HG03280 (cell line): ENCODE results near the gene AKNA.

Experiments
- ATAC-seq: cut with Tn5 transposase; IDR thresholded peaks from one replicate; pipeline ENCODE4 v1.9.1; 2021; ENCODE audit warnings: mild to moderate bottlenecking, moderate library complexity; ENCODE audit not compliant: unreplicated experiment

AKNA gene

GRCh38 chr9:114416290-114416689, 28.5 kb upstream of the AKNA start:
- ATAC-seq = no peak

GRCh38 chr9:114414346-114414745, 26.6 kb upstream of the AKNA start:
- no peak for ATAC-seq

- no peak for ATAC-seq
Observed at GRCh38 chr9:114413861-114414301, 26.1 kb upstream of the AKNA start.

GRCh38 chr9:114412048-114412683, 24.4 kb upstream of the AKNA start:
- no peak for ATAC-seq

GRCh38 chr9:114411452-114411851, 23.7 kb upstream of the AKNA start:
- ATAC-seq = no peak

GRCh38 chr9:114410910-114411309, 23.1 kb upstream of the AKNA start:
- no peak for ATAC-seq

- no peak for ATAC-seq
Observed at GRCh38 chr9:114409842-114410241, 22.1 kb upstream of the AKNA start.

GRCh38 chr9:114409103-114409780, 21.5 kb upstream of the AKNA start:
- no peak for ATAC-seq

- ATAC-seq = no peak
Observed at GRCh38 chr9:114408645-114409044, 20.9 kb upstream of the AKNA start.

GRCh38 chr9:114407889-114408288, 20.1 kb upstream of the AKNA start:
- no peak for ATAC-seq

- ATAC-seq = no peak
Observed at GRCh38 chr9:114406441-114406840, 18.7 kb upstream of the AKNA start.

- ATAC-seq = peak; percentile 88
Observed at GRCh38 chr9:114405294-114406034, 17.7 kb upstream of the AKNA start.

- ATAC-seq = no peak
Observed at GRCh38 chr9:114404531-114404930, 16.7 kb upstream of the AKNA start.

GRCh38 chr9:114403153-114403756, 15.5 kb upstream of the AKNA start:
- ATAC-seq = no peak

GRCh38 chr9:114401344-114401743, 13.6 kb upstream of the AKNA start:
- no peak for ATAC-seq

GRCh38 chr9:114400772-114401171, 13.0 kb upstream of the AKNA start:
- ATAC-seq = no peak

GRCh38 chr9:114400219-114400618, 12.4 kb upstream of the AKNA start:
- no peak for ATAC-seq

- no peak for ATAC-seq
Observed at GRCh38 chr9:114399381-114399780, 11.6 kb upstream of the AKNA start.

GRCh38 chr9:114397848-114398605, 10.2 kb upstream of the AKNA start:
- peak; percentile 74 for ATAC-seq

- no peak for ATAC-seq
Observed at GRCh38 chr9:114397219-114397847, 9.6 kb upstream of the AKNA start.
